ENCODE measurements around the gene GRK2. TPM values are rescaled to one million over a fixed set of nuclear protein-coding genes. Genes with fewer than 3 reads are reported as not detected.

Gene GRK2
- total RNA-seq, 2 experiments from 2014 or later: 303 to 305 TPM

GRCh38 chr11:67312187-67313021 is 46.1 kb downstream of the GRK2 start:
- Mint-ChIP-seq H3K9me3 (no peaks in the 10 kb centered on the region), H3K36me3 (ENCODE audit: low read depth) (no peaks in the 10 kb centered on the region), H3K27me3 (no peaks in the 10 kb centered on the region), H3K4me1 (ENCODE audit: low read depth) (peaks cover 18% of the 10 kb centered on the region), H3K27ac (peak overlapping the region; percentile 84), H3K4me3 (no peak overlapping the region)
- DNase-seq (peak; percentile 52), ATAC-seq (no peak)
- TF ChIP-seq CTCF (IDR thresholded peaks at IDR 0.05): no peak
- ChIA-PET POLR2A (interaction anchor here (1.5 to 2.7 kb wide), 2 partner anchors 22 to 40 kb away, joined by 3 to 11 read pairs; partner anchors contain the start of gene ANKRD13D), CTCF (interaction anchor here (1.2 to 1.6 kb wide), 4 partner anchors 8 to 70 kb away, joined by 3 to 7 read pairs (median 4); no protein-coding TSS in a partner anchor)
- intact Hi-C loops (cut with micrococcal nuclease): no loop called here

GRCh38 chr11:67313125-67313890 is 47.0 kb downstream of the GRK2 start:
- peak overlapping the region; percentile 19 for H3K27ac Mint-ChIP-seq
- no peaks in the 10 kb centered on the region for H3K27me3 Mint-ChIP-seq
- no peak for TF ChIP-seq CTCF (IDR thresholded peaks at IDR 0.05)
- ChIA-PET CTCF (interaction anchor here (0.7 to 1.6 kb wide), 6 partner anchors 9 to 61 kb away, joined by 3 to 7 read pairs (median 4); no protein-coding TSS in a partner anchor), POLR2A (interaction anchor here (1.4 to 2.7 kb wide), 3 partner anchors 8 to 41 kb away, joined by 3 to 11 read pairs (median 9); partner anchors contain the start of gene ANKRD13D)
- H3K9me3 Mint-ChIP-seq: no peaks in the 10 kb centered on the region
- DNase-seq (no peak), ATAC-seq (no peak)
- H3K36me3 Mint-ChIP-seq (ENCODE audit: low read depth): peaks cover 2% of the 10 kb centered on the region
- intact Hi-C loops (cut with micrococcal nuclease): no loop called here
- H3K4me1 Mint-ChIP-seq (ENCODE audit: low read depth): peaks cover 20% of the 10 kb centered on the region
- H3K4me3 Mint-ChIP-seq: no peak overlapping the region

- TF ChIP-seq CTCF (IDR thresholded peaks at IDR 0.05): no peak
- ATAC-seq (no peak), DNase-seq (no peak)
- Mint-ChIP-seq H3K9me3 (no peaks in the 10 kb centered on the region), H3K36me3 (ENCODE audit: low read depth) (peaks cover 2% of the 10 kb centered on the region), H3K4me1 (ENCODE audit: low read depth) (peaks cover 25% of the 10 kb centered on the region), H3K27me3 (no peaks in the 10 kb centered on the region), H3K4me3 (no peak overlapping the region), H3K27ac (no peak overlapping the region)
- intact Hi-C loops (cut with micrococcal nuclease): no loop called here
- ChIA-PET POLR2A (interaction anchor here (1.3 to 2.7 kb wide), 5 partner anchors 9 to 74 kb away, joined by 3 to 11 read pairs (median 5); partner anchors contain the start of gene ANKRD13D), CTCF (interaction anchor here (0.7 to 1.6 kb wide), 6 partner anchors 10 to 60 kb away, joined by 3 to 7 read pairs (median 4); no protein-coding TSS in a partner anchor)
Measured at GRCh38 chr11:67314218-67314617, 47.9 kb downstream of the GRK2 start.

GRCh38 chr11:67315325-67315909 is 49.1 kb downstream of the GRK2 start:
- Mint-ChIP-seq H3K9me3 (no peaks in the 10 kb centered on the region), H3K36me3 (ENCODE audit: low read depth) (peaks cover 2% of the 10 kb centered on the region), H3K27ac (no peak overlapping the region), H3K27me3 (no peaks in the 10 kb centered on the region), H3K4me1 (ENCODE audit: low read depth) (peaks cover 25% of the 10 kb centered on the region), H3K4me3 (peak overlapping the region; percentile 24)
- TF ChIP-seq CTCF (IDR thresholded peaks at IDR 0.05): no peak
- POLR2A ChIA-PET: interaction anchor here (0.6 to 2.7 kb wide), 6 partner anchors 25 to 47 kb away, joined by 3 to 11 read pairs (median 4); partner anchors contain the start of gene ANKRD13D
- no peak for ATAC-seq
- intact Hi-C loops (cut with micrococcal nuclease): no loop called here
- no peak for DNase-seq
- CTCF ChIA-PET: interaction anchor here (1.2 to 5.1 kb wide), 5 partner anchors 12 to 62 kb away, joined by 4 to 65 read pairs (median 23); partner anchors contain the start of genes GRK2 and SSH3

All from activated CD8-positive, alpha-beta T cell treated with anti-CD3 and anti-CD28 coated beads for 36 hours (primary cell).